K562 (cell line): Measurements from ENCODE around the gene PEDS1. TPM values are rescaled to one million over a fixed set of nuclear protein-coding genes. Genes with fewer than 3 reads are reported as not detected.

Experiments used
- BCOR ChIP-seq: fragments of 450-650 bp; IDR thresholded peaks from 2 replicates; pipeline ENCODE4 v1.6.1; 2016
- IFI16 ChIP-seq: fragments of 250-450 bp; sonication (Bioruptor Pico); IDR thresholded peaks from 2 replicates; pipeline ENCODE4 v2.1.2; 2022; ENCODE audit warnings: mild to moderate bottlenecking, inconsistent platforms
- MYBL2 ChIP-seq, 2 experiments: fragments of 450-650 bp in 1 of 2; sonication (generic) in 1 of 2; formaldehyde crosslinking in 1 of 2; IDR thresholded peaks; 2 replicates each; pipeline versions ENCODE4 v1.6.1 to v1.8.1; 2017 to 2022; ENCODE audit warnings: borderline replicate concordance in 1 of 2, inconsistent platforms in 1 of 2, low read depth in 1 of 2, mild to moderate bottlenecking in 1 of 2, missing genetic modification reagents in 1 of 2, moderate library complexity in 1 of 2
- NFIX ChIP-seq: fragments of 250-450 bp; sonication (Bioruptor Pico); IDR thresholded peaks from 2 replicates; pipeline ENCODE4 v1.4.0; 2020; ENCODE audit warnings: low read depth, mild to moderate bottlenecking, moderate library complexity
- POLR2AphosphoS2 ChIP-seq: IDR thresholded peaks from 2 replicates; pipeline ENCODE4 v1.6.1; 2012; ENCODE audit warnings: low read length, improper control_type of control experiment
- RBFOX2 ChIP-seq: fragments of 200-400 bp; formaldehyde crosslinking; IDR thresholded peaks from 2 replicates; pipeline ENCODE4 v1.6.1; 2017; ENCODE audit warnings: low read depth, mild to moderate bottlenecking, low read length, moderate library complexity
- SAP30 ChIP-seq: fragments of 200-600 bp; sonication (generic); IDR thresholded peaks from 2 replicates; pipeline ENCODE4 v1.6.1; 2012; ENCODE audit warnings: borderline replicate concordance, low read depth, mild to moderate bottlenecking, moderate library complexity, low read length, control low read depth, inconsistent platforms; ENCODE audit not compliant: insufficient read depth, poor library complexity, severe bottlenecking
- SREBF1 ChIP-seq: fragments of 150-350 bp; IDR thresholded peaks from 2 replicates; pipeline ENCODE4 v1.6.1; 2014; ENCODE audit warnings: antibody characterized with exemption, low read depth, low read length, borderline replicate concordance
- STAT5B ChIP-seq: fragments of 250-450 bp; sonication (Bioruptor Pico); IDR thresholded peaks from 2 replicates; pipeline ENCODE4 v1.8.0; 2021; ENCODE audit warnings: mild to moderate bottlenecking, inconsistent platforms
- ZNF184 ChIP-seq: sonication (generic); formaldehyde crosslinking; IDR thresholded peaks from 2 replicates; pipeline ENCODE4 v1.5.0; 2020; ENCODE audit warnings: missing genetic modification reagents
- ZNF263 ChIP-seq: sonication (generic); formaldehyde crosslinking; IDR thresholded peaks from 2 replicates; pipeline ENCODE4 v1.8.0; 2022; ENCODE audit warnings: mild to moderate bottlenecking, missing genetic modification reagents, borderline replicate concordance
- polyA plus RNA-seq, 8 experiments: library from polyadenylated mRNA; depleted of rRNA in 4 of 8; stranded (reverse) in 5 of 8; unstranded in 3 of 8; fragments of >200 nt; fragmentation: Nextera tagmentation in 2 of 8; fragmentation: Illumina TruSeq in 1 of 8; extraction: Ambion mirVana in 2 of 8; extraction: Trizol in 1 of 8; gene quantifications; 2 replicates each; pipeline versions ENCODE4 v1.2.1 to v1.2.3, GENCODE V29; 2011 to 2014; ENCODE audit warnings: inconsistent platforms in 1 of 8, missing spikeins in 1 of 8
- total RNA-seq, 7 experiments: library from RNA; depleted of rRNA in 6 of 7; stranded (reverse); fragments of >200 nt in 6 of 7; fragmentation: Illumina TruSeq in 2 of 7; extraction: Trizol in 2 of 7; gene quantifications; 2 replicates each; pipeline versions ENCODE4 v1.2.1 to v1.2.3, GENCODE V29; 2011 to 2021; ENCODE audit warnings: low replicate concordance in 1 of 7
- TF ChIP-seq, protein P1 (sequence below): fragments of 450-650 bp; IDR thresholded peaks from one replicate; pipeline ENCODE4 v1.6.1; 2018; ENCODE audit warnings: mild to moderate bottlenecking, moderate library complexity; ENCODE audit not compliant: partially characterized antibody
- TF ChIP-seq, protein P2 (sequence below): sonication (generic); formaldehyde crosslinking; IDR thresholded peaks from 2 replicates; pipeline ENCODE4 v1.8.0; 2022; ENCODE audit warnings: mild to moderate bottlenecking, missing genetic modification reagents
- TF ChIP-seq, protein P3 (sequence below): fragments of 250-450 bp; sonication (Bioruptor Pico); IDR thresholded peaks from 2 replicates; pipeline ENCODE4 v1.5.1; 2021; ENCODE audit warnings: mild to moderate bottlenecking
- TF ChIP-seq, protein P4 (sequence below): fragments of 250-450 bp; sonication (Bioruptor Pico); IDR thresholded peaks from 2 replicates; pipeline ENCODE4 v1.4.0; 2020; ENCODE audit warnings: mild to moderate bottlenecking, moderate library complexity
- TF ChIP-seq, protein P5 (sequence below): fragments of 450-650 bp; IDR thresholded peaks from 2 replicates; pipeline ENCODE4 v1.6.1; 2016; ENCODE audit warnings: low read depth, mild to moderate bottlenecking, moderate library complexity

The PEDS1 gene
- total and polyA plus RNA-seq, 9 of the 15 experiments (the other 6 are each of a cell fraction or from before 2014, with no cell fraction given): 2.9 to 38.5 (median 24.2) TPM

DNA sequence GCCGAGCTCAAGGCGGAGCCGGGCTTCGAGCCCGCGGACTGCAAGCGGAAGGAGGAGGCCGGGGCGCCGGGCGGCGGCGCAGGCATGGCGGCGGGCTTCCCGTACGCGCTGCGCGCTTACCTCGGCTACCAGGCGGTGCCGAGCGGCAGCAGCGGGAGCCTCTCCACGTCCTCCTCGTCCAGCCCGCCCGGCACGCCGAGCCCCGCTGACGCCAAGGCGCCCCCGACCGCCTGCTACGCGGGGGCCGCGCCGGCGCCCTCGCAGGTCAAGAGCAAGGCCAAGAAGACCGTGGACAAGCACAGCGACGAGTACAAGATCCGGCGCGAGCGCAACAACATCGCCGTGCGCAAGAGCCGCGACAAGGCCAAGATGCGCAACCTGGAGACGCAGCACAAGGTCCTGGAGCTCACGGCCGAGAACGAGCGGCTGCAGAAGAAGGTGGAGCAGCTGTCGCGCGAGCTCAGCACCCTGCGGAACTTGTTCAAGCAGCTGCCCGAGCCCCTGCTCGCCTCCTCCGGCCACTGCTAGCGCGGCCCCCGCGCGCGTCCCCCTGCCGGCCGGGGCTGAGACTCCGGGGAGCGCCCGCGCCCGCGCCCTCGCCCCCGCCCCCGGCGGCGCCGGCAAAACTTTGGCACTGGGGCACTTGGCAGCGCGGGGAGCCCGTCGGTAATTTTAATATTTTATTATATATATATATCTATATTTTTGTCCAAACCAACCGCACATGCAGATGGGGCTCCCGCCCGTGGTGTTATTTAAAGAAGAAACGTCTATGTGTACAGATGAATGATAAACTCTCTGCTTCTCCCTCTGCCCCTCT lies 38.2 kb upstream of the PEDS1 start (continued):
- TF ChIP-seq RBFOX2 (peak; percentile 94), MYBL2 (IDR thresholded peaks at IDR 0.05; ENCODE audit: low read depth) (no peak), MYBL2 (CRISPR knock-in tag; IDR thresholded peaks at IDR 0.05; ENCODE audit: borderline replicate concordance) (no peak; the same call in 1 of the 2 replicates), SAP30 (peak; percentile 37), ZNF184 (no peak), NFIX (CRISPR knock-in tag) (no peak), SREBF1 (no peak), BCOR (no peak), POLR2AphosphoS2 (peak; percentile 64; the same call in 1 of the 2 replicates), STAT5B (CRISPR knock-in tag) (no peak), ZNF263 (CRISPR knock-in tag) (peak; percentile 29; the same call in 1 of the 2 replicates), IFI16 (CRISPR knock-in tag) (no peak)
- TF ChIP-seq, protein P1, sequence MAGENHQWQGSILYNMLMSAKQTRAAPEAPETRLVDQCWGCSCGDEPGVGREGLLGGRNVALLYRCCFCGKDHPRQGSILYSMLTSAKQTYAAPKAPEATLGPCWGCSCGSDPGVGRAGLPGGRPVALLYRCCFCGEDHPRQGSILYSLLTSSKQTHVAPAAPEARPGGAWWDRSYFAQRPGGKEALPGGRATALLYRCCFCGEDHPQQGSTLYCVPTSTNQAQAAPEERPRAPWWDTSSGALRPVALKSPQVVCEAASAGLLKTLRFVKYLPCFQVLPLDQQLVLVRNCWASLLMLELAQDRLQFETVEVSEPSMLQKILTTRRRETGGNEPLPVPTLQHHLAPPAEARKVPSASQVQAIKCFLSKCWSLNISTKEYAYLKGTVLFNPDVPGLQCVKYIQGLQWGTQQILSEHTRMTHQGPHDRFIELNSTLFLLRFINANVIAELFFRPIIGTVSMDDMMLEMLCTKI: no peak
- TF ChIP-seq, protein P2, sequence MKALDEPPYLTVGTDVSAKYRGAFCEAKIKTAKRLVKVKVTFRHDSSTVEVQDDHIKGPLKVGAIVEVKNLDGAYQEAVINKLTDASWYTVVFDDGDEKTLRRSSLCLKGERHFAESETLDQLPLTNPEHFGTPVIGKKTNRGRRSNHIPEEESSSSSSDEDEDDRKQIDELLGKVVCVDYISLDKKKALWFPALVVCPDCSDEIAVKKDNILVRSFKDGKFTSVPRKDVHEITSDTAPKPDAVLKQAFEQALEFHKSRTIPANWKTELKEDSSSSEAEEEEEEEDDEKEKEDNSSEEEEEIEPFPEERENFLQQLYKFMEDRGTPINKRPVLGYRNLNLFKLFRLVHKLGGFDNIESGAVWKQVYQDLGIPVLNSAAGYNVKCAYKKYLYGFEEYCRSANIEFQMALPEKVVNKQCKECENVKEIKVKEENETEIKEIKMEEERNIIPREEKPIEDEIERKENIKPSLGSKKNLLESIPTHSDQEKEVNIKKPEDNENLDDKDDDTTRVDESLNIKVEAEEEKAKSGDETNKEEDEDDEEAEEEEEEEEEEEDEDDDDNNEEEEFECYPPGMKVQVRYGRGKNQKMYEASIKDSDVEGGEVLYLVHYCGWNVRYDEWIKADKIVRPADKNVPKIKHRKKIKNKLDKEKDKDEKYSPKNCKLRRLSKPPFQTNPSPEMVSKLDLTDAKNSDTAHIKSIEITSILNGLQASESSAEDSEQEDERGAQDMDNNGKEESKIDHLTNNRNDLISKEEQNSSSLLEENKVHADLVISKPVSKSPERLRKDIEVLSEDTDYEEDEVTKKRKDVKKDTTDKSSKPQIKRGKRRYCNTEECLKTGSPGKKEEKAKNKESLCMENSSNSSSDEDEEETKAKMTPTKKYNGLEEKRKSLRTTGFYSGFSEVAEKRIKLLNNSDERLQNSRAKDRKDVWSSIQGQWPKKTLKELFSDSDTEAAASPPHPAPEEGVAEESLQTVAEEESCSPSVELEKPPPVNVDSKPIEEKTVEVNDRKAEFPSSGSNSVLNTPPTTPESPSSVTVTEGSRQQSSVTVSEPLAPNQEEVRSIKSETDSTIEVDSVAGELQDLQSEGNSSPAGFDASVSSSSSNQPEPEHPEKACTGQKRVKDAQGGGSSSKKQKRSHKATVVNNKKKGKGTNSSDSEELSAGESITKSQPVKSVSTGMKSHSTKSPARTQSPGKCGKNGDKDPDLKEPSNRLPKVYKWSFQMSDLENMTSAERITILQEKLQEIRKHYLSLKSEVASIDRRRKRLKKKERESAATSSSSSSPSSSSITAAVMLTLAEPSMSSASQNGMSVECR: peak; percentile 77; the same call in 1 of the 2 replicates
- TF ChIP-seq, protein P3, sequence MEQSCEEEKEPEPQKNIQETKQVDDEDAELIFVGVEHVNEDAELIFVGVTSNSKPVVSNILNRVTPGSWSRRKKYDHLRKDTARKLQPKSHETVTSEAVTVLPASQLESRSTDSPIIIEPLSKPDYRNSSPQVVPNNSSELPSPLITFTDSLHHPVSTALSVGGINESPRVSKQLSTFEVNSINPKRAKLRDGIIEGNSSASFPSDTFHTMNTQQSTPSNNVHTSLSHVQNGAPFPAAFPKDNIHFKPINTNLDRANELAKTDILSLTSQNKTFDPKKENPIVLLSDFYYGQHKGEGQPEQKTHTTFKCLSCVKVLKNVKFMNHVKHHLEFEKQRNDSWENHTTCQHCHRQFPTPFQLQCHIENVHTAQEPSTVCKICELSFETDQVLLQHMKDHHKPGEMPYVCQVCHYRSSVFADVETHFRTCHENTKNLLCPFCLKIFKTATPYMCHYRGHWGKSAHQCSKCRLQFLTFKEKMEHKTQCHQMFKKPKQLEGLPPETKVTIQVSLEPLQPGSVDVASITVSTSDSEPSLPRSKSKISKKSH (CRISPR knock-in tag): no peak
- TF ChIP-seq, protein P4, sequence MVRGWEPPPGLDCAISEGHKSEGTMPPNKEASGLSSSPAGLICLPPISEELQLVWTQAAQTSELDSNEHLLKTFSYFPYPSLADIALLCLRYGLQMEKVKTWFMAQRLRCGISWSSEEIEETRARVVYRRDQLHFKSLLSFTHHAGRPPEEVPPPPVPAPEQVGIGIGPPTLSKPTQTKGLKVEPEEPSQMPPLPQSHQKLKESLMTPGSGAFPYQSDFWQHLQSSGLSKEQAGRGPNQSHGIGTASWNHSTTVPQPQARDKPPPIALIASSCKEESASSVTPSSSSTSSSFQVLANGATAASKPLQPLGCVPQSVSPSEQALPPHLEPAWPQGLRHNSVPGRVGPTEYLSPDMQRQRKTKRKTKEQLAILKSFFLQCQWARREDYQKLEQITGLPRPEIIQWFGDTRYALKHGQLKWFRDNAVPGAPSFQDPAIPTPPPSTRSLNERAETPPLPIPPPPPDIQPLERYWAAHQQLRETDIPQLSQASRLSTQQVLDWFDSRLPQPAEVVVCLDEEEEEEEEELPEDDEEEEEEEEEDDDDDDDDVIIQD (CRISPR knock-in tag): 0 out of 2 replicates have a peak, but pooled peaks have one; percentile 69
- TF ChIP-seq, protein P5, sequence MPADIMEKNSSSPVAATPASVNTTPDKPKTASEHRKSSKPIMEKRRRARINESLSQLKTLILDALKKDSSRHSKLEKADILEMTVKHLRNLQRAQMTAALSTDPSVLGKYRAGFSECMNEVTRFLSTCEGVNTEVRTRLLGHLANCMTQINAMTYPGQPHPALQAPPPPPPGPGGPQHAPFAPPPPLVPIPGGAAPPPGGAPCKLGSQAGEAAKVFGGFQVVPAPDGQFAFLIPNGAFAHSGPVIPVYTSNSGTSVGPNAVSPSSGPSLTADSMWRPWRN: no peak
